Suppressor macrophage treated with lipopolysaccharide for 1 hour (primary cell): Measurements from ENCODE around the gene FOSL1.

ENCODE experiments used
- DNase-seq, 3 donors: peaks; one replicate each; pipeline ENCODE4 v3.0.0-alpha.2; 2020 to 2022

The FOSL1 gene

DNA sequence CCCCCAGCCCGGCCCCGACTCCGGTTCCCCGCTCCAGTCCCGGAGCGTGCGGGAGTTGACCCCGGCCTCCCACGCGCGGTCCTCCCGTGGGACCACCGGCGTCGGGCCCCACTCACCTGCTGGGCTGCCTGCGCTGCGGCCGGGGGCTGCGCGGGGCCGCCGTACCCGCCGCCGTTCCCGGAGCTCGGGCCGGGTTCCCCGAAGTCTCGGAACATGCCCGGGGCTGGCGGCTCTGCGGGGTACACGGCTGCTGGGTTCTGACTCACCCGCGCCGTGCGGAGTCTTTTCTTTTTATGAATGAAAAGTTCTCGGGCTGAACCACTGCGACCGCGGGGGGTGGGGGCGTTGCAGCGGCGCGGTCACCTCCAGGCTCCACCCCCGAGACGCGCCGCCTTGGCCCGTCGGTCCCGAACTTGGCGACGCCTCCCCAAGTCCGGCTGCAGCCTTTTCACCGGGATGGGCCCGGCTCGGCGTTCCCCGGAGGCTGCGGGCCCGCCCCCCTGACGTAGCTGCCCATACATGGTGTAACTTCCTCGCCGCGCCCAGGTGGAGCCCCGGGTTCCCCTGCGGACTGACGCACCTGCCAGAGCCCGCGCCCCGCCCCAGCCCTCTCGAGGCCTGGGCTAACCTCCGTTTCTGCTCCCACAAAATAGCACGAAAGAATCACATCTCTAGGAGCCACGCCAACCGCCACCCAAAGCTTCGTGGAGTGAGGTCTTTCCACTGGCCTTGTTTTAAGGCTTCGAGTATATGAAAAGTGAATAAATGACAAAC is at the start of gene FOSL1:
TSS of gene FOSL1 (minus strand) at position 264 of the 774 bp plus-strand sequence. CDS start at position 215, 49 bp downstream.
- peak; percentile 96 to 98 (median 97) for DNase-seq

DNA sequence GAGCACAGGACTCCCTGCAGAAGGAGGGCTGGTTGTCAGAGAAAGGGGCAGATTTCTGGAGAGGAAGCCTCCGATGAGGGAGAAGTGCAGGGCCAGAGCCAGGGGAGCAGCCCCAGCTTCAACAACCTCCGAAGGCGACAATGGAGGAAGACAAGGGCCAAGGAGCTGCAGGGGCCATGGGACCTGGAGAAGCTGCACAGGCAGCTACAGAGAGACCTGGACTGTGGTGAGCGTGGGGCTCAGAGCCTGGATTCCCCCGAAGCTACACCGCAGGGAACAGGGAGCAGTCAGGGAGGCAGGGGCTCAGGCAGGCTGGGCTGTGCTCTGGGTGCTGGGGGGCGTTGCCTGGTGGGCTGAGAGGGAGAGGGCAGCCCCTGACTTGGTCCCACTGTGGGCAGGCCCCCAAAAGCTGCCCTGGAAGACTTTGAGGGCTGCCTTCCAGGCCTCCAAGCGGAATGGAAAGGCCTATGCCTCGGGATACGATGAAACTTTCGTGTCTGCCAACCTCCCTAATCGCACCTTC is 47.5 kb upstream of the FOSL1 start:
- DNase-seq = no peak

DNA sequence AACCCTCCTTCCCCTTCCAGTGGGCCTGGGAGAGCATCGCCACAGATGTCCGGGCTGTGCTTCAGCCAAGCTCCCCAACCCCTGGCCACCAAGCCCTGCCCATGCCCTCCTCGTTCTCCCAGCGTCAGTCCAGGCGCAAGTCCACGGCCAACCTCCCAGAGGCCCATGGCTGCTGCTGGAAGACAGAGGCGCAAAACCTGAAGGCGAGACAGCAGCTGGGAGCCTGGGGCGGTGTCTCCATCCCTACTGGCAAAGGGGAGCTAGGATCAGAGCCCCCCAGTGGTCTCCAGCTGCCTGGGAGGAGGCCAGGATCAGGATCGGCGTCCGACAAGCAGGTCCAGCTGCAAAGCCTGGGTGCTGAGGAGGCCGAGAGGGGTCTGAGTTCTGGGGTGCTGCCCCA is 46.9 kb upstream of the FOSL1 start:
- DNase-seq = no peak

DNA sequence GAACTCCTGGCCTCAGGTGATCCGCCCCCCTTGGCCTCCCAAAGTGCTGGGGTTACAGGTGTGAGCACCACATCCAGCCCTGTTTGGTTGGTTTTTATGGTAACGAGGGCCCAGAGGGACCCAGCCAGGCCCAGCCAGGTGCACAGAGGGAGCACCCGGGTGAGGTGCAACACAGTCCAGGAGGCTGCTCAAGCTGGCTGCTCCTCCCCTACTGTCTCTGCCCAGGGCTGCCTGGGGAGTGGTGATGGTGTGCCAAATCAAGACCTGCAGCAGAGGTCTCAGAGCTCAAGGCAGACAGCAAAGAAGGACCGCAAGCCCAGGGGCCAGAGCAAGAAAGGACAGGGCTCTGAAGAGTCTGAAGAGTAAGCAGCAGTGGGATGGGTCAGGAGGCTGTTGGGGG is 46.5 kb upstream of the FOSL1 start:
- no peak for DNase-seq

DNA sequence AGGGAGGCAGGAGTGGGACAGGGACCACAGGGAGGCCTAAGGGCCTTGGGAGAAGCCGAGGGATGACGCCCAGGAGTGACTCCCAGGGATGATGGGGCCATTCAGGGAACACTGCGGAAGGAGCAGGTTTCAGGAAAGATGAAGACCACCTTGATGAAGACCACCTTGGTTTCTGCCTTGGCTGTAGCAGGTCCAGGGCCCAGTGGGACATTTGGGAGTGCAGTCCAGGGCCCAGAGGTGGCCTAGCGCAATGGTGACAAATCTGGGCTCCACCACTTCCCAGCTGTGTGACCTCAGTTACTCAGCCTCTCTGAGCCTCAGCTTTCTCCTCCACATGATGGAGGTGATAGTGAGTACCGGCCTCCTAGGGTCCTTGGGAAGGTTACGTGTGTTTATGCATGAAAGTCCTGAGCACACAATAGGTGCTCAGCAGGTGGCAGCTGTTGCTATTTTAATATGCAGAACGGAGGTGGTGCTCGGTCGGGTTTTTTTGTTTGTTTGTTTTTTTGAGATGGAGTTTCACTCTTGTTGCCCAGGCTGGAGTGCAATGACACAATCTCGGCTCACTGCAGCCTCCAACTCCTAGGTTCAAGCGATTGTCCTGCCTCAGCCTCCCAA is 45.9 kb upstream of the FOSL1 start:
- no peak for DNase-seq

DNA sequence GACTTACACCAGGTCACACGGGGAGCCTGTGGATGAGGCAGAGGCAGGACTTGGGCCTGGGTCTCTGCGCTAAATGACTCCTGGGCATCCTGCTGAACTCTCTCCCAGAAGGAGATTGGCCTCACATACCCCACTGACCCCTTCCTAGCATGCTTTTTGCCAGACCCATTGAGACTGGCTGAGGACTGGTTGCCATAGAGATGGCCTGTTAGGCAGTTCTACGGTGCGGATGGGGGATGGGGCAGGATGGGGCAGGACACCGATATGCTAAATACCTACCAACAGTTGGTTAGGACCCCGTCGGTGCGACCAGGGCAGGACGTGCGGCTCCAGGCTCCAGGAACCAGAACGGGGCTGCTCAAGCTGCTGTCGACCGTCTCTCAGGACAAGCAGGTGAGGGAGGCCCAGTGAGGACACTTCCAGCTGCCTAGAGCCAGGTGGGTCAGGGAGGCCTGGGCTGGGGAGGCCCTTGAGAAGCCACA is 45.3 kb upstream of the FOSL1 start, which contains the start of gene TSGA10IP:
TSS of gene TSGA10IP (plus strand) at position 51 of the 482 bp plus-strand sequence. CDS start at position 247, 196 bp downstream.
- DNase-seq = no peak

DNA sequence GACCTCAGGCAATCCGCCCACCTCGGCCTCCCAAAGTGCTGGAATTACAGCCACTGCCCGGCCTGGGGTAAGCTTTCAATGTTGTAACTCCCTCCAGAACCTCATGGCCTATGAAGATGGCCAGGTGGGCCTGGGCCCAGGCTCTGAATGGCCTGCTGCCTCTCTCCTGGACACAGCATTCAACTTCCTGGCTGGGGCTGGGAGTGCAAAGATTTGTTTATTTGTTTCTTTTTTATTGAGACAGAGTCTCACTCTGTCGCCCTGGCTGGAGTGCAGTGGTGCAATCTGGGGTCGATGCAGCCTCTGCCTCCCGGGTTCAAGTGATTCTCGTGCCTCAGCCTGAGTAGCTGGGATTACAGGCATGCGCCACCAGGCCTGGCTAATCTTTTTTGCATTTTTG is 44.6 kb upstream of the FOSL1 start:
- no peak for DNase-seq

DNA sequence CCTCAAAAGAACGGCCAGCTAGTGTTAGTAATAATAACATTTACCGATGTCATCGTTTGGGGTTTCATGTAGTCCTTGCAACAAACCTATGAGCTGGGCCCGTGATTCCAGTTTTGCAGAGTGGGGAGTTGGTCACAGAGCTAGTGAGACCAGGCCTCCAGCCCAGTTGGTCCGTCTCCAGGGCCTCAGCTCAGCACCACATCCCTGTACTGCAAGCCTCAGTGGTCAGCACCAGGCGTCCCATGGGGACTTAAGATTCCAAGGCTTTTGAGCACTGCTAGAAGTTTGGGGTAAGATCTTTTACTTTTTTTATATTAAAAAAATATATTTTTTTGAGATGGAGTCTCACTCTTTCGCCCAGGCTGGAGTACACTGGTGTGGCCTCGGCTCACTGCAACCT is 44.0 kb upstream of the FOSL1 start:
- DNase-seq = no peak

DNA sequence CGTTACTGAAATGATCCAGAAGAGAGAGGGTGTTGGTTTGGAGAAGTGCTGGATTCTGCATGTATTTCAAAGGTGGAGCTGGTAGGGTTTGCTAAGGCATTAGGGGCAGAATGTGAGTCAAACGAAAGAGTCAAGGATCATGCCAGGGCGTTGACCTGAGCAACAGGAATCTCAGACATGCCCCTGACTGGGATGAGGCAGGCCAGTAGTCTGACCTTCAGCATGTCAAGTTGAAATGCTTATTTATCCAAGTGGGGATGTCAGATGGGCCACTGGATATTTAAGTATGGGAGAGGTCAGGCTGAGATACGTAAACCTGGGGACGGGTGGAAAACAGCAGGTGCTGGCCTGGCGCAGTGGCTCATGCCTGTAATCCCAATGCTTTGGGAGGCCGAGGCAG is 42.3 kb upstream of the FOSL1 start:
- no peak for DNase-seq

DNA sequence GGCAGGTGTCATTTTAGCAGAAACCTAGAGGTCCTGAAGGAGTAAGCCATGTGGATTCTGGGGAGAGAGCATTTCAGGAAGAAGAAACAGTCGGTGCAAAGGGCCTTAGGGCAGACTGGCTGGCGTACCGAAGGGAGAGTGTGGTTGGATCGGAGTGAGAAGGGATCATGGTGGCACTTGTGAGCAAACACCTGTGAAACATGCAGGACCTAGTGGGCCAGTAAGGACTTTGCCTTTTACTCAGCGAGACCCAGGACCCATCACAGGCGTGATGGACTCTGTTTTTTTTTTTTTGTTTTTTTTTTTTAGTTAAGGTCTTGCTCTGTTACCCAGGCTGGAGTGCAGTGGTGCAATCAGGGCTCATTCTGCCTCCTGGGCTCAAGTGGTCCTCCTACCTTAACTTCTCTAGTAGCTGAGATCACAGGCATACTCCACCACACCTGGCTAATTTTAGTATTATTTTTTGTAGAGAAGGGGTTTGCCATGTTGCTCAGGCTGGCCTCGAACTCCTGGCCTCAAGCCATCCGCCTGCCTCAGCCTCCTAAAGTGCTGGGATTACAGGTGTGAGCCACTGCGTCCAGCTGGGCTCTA is 41.6 kb upstream of the FOSL1 start:
- DNase-seq = no peak

DNA sequence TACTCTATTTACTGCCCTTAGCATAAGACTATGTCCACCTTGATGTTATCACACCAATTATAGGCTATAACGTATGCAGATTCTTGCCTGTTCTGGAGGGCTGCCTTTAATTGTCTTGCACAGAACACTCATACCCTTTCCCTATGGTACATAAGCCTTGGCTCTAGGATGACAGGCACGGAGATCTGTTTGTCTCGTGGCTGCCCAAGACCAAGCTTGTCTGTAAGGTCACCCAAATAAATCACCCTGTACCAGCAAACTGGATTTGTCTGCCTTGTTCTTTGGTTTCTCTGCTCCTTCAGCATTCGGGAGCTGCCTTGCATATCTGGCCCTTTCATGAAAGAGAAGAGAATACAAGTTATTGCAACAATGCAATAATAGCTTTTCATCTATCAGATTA is 37.6 kb upstream of the FOSL1 start:
- DNase-seq = no peak

DNA sequence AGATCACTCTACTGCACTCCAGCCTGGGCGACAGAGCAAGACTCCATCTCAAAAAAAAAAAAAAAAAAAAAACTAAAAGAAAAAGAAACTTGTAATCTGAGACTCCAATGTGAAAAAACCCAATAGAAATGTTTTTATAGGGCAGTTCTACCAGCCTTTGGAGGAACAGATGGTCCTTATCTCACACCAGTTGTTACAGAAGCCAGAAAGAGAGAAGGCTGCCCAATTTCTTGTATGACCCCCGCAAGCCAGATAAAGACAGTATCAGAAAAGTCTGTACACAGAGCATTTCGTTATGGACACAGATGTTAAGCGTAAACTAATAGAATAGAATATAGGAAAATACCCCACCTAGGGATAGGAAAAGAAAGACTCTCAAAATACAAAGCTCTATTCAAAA is 33.8 kb upstream of the FOSL1 start:
- DNase-seq = no peak

DNA sequence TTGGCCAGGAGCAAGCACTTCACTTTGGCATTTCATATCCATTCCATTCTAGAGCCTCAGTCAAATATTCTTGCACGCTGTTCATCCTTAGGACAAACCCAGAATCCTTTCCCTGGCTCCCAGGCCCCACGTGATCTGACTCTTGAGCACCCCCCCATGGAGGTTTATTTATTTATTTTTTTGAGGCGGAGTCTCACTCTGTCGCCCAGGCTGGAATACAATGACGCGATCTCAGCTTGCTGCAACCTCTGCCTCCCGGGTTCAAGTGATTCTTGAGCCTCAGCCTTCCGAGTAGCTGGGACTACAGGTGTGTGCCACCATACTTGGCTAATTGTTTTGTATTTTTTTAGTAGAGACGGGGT is 32.4 kb upstream of the FOSL1 start:
- peak in 1 of 3 donors; percentile 41 for DNase-seq

DNA sequence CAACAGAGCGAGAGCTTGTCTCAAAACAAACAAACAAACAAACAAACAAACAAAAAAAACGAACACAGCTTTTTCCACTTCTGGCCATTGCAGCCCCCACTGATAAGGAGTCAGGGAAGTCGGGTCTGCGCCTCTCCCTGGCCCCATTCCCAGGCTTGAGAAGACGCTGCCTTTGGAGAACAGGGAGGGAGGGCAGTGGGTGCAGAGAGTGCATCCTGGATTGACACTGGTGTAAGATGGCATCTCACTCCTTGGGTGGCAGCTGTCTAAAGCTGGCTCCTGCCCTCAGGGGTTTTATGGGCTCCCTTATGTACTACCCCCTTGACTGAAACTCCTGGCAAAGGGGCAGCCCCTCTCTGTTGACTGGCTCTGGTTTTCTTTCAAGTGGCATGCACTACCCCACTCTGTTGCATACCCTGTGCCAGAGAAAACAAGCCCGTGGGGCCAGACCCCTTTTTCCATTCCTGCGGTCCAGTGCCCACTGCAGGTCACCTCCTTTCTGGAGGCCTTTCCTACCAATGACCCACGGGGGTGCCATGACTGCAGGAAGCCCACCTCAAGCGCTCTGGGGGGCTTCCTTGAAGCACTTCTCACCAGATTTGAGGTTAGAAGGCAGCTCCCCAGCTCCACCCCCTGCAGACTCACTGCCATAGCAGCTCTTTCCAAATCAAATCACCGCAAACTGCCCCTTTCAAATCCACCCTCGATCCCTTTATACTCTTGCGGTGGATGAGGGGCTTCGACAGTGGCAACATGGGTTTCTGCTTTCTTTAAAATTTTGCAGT is 31.8 kb upstream of the FOSL1 start:
- no peak for DNase-seq

DNA sequence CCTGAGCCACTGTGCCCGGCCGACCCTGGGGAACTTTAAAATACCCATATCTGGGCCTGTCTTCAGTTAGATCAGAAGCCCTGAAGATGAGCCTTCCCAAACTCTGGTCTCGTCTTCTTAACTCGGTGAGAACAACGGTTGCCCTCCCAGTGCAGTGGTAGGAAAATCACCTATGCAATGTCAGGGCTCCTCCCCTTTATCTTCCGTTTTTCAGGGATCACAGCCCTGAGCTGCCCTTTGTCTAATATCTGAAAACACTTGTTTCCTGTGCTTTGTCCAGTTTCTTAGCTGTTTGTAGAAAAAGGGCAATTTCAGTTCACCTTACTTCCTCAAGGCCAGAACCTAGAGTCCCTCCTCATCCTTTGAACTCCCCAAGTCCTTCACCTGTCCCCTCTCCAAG is 28.5 kb upstream of the FOSL1 start:
- no peak for DNase-seq

DNA sequence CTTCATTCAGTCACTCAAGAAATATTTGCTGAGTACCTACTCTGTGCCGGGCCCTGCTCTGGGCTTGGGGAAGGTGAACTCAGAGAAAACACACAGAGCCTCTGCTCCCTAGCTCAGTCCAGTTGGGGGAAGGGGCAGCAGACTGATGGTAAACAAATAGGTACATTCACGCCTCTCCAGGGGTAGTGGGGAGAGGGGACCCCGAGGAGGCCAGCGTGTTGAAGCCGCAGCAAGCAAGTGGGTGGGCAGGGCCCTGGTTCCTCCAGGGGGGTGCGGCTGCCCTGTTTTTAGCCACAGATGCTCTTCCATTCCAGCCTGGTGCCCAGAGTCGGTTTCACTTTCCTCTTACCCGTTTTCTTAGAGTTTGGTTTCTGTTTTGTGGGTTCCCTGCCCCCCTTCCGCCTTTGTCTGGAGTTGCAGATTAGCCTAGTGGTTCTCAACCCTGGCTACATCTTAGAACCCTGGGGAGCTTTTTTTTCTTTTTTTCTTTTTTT is 27.8 kb upstream of the FOSL1 start:
- peak; percentile 86 to 91 (median 89) for DNase-seq

DNA sequence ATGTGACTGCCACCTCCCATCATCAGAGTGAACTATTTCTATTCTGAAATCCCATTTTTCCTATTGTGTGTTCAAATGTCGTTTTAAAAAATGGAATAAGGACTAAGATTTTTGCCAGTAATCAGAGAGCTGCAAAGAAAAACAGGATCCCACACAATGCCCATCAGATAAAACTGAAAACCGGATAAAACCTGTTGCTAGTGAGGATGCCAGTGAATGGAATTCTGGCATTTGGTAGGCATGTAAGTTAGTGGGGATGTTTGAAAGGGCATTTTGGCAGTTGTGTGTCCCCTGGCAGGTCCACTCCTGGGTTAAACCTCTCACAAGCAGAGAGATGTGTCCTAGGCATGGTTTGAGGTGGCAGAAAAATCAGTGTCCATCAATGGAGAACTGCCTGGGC is 25.2 kb upstream of the FOSL1 start:
- DNase-seq = no peak

DNA sequence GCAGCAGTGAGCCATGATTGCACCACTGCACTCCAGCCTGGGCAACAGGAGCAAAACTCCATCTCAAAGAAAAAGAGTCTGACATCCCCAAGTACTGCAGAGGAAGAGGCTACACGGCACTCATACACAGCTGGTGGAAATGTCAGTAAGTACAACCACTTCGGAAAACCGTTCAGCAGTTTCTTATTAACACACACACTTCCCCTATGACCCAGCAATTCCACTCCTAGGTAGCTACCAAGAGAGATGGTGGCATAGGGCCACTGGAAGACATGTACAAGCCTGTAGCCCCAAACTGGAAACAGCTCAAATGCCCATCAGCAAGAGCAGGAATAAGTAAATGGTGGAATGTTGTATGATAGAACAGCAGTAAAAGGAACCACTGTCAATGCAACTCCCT is 22.4 kb upstream of the FOSL1 start:
- no peak for DNase-seq

DNA sequence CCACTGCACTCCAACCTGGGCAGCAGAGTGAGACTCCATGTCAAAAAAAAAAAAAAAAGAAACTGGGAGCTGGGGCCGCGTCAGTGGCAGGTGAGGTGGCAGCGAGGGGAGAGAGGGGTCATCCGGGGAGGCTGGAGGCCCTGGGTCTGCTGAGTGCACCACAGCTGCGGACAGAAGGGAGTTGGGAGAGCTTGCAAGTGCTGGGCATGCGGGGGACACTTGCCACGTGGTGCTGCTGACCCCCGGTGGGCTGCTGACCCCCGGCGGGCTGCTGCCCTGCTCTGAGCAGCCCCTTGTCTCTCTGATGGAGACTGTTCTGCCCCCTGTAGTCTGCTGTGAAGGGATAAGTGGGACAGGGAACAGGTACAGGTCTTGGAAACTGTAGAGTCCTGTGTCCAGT is 21.7 kb upstream of the FOSL1 start:
- no peak for DNase-seq

DNA sequence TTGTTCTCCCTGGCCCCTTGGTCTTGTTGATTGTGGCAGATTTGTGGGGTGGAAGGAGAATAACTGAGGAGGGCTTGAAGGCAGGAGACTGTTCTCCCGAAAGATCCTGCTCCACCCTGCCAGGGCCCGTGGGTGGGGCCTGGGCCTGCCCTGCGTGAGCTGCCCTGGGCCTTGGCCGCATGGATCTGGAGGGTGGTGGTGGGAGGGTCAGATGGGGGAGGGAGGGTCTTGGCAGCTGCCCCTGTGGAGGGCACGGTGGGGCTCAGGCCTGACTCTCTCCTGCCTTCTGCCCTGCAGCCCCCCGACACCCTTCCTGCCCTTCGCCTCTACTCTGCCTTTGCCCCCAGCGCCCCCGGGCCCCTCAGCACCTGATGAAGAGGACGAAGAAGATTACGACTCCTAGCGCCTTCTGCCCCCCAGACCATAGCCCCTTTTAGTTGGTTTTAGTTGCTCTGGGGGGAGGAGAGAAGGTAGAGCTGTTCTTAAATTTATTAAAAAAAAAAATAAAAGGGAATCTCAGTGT is 20.9 kb upstream of the FOSL1 start:
- DNase-seq = no peak

DNA sequence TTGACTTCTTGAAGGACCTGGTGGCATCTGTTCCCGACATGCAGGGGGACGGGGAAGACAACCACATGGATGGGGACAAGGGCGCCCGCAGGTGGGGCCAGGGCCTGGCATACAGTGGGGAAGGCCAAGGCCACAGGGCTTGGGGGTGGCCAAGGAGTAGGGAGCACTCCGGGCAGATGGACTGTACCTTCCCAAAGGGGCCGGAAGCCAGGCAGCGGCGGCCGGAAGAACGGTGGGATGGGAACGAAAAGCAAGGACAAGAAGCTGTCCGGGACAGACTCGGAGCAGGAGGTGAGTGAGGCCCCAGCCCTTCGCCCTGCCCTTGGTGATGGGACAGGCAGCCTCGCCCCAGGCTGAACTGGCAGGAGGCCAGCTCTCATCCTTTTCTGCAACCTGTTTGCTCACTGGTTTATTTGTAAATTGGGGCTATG is 20.2 kb upstream of the FOSL1 start:
- DNase-seq = no peak

DNA sequence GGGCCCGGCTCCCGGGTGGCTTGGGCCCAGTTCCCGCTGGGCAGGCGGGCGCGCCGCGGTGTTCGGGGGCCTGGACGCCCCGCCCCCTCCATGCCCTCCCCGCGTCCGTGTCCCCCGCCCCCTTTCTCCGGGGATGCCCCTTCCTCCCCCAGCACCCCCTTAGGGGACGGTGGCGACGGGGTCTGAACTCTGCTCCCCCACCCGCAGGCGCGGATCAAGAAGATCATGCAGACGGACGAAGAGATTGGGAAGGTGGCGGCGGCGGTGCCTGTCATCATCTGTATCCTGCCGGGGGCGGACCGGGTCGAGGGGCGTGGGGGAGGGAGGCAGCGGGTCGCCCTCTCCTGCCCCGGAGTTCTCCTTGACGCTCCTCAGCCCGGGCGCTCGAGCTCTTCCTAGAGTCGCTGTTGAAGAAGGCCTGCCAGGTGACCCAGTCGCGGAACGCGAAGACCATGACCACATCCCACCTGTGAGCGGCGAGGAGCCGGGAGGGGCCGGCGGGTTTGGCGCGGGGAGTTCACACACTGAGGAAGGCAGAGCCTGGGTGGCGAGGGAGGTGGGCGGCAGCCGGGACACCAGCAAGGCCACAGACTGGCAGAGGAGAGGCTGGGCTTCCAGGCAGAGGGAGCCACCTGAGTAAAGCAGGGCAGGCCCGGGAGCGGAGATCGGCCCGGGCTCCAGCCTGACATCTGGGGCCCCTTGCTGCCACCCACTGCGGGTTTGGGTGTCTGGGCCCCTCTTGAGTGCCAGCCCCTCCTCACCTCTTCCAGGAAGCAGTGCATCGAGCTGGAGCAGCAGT is 19.6 kb upstream of the FOSL1 start:
- peak; percentile 30 to 61 (median 41) for DNase-seq
